NCI-H774 (cell line): ENCODE data around the gene GPI.
"Not testable (repeated sequence)": the region's sequence is repeated elsewhere in the genome, so short reads cannot be mapped to it uniquely, and the experiment has no call there.

ENCODE experiments used
- DNase-seq: peaks from one replicate; lab custom pipeline; 2025; lab: John Stamatoyannopoulos, UW

GPI gene

GRCh38 chr19:34364830-34365462 lies at the start of gene GPI:
GPI (plus strand) TSS chr19:34365196; CDS start chr19:34365267, 71 bp downstream.
- DNase-seq = peak; percentile 71

- no peak for DNase-seq
Observed at GRCh38 chr19:34316247-34316646, 48.7 kb upstream of the GPI start.

GRCh38 chr19:34316741-34317301 lies 48.2 kb upstream of the GPI start:
- DNase-seq = no peak

DNA sequence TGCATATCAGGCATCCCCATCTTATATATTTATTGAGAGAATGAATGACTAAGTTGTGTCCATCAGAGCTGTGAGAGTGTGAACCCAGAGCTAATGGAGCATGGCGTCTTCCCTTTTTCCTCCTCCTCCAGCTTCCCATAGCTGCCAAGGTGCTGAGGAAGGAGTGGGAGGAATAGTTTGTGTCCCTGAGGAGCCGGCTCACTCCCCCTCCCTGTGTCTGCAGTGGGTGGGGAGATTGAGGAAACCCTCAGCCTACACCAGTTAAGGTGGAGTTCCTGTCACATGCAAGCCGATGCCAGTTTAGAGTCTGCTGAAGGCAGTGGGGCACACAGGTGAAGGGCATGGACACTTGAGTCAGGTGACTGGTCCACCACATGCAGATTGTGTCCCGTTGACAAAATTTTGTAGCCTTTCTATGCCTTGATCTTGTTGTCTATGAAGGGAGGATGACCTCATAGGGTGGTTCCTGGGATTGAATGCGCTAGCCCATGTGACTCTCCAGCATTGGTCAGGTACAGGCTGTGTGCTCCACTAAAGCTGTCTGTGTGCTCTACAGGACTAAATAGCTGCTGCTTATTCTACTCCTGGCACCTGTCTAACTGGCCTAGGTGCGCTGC lies 47.6 kb upstream of the GPI start:
- DNase-seq = no peak

DNA sequence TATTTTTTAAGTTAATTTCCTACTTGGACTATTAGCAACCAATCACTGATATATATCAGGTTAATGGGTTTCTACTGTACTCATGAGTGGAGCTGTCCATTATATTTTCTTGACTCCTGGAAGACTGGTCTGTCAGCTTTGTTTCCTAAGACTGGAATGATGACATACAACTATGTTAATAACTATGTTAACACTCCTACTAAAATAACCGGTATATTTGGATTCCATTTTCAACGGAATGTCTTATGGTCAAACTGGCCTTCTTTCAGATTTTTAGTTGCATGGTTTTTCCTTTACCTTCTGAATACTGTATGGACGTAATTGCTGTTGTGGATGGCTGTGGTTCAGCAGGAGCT lies 45.8 kb upstream of the GPI start:
- no peak for DNase-seq

GRCh38 chr19:34319785-34320184 lies 45.2 kb upstream of the GPI start:
- DNase-seq = no peak

DNA sequence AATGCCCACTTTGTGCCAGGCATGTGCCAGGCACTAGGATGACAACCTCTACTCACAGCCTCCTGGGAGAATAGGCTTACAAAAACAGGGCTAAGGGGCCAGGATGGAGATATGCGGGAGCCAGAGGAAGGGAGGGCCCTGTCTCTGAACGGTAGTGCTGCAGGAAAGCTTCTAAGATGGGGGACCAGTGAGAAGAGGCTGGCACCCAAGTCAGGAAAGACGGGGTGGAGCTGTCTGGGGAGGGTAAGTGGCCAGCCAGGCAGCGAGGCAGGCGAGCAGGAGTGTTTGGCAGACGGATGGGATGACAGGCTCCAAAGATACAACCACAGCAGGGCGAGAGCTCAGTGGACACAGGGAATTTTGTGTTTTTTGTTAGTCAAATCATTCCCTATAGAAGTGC lies 44.7 kb upstream of the GPI start:
- DNase-seq = no peak

DNA sequence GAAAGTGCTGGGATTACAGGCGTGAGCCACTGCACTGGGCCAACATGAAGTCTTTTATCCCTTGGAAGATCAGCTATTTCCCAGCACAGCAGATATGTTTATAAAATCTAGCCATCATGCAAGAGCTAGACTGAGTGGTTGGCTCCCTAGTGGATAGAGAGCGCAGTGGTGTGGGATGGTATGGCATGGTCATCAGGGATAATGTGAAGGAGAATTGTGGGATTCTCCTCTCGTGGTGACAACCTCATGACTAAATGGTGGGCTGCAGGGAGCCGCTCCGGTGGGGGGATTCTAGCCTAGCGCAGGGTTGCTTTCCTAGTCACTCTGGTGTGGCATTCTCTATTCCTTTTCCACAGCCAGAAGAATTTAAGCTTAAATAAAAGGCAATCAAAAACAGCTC lies 43.3 kb upstream of the GPI start:
- DNase-seq = no peak

- DNase-seq = no peak
Observed at GRCh38 chr19:34323433-34324204, 41.4 kb upstream of the GPI start.

DNA sequence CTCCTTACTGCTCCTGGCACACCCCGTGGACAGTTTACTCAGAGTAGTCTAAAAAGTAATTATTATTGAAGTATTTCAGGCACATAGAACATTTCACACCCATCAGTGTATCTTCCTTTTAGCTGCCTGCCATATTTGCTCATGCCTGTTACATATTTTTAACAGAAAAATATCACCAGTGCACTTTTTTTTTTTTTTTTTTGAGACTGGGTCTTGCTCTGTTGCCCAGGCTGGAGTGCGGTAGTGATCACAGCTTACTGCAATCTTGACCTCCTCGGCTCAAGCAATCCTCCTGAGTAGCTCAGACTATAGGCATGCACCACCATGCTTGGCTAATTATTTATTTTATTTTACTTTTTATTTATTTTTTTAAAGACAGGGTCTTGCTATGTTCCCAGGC lies 40.7 kb upstream of the GPI start:
- DNase-seq = no peak

DNA sequence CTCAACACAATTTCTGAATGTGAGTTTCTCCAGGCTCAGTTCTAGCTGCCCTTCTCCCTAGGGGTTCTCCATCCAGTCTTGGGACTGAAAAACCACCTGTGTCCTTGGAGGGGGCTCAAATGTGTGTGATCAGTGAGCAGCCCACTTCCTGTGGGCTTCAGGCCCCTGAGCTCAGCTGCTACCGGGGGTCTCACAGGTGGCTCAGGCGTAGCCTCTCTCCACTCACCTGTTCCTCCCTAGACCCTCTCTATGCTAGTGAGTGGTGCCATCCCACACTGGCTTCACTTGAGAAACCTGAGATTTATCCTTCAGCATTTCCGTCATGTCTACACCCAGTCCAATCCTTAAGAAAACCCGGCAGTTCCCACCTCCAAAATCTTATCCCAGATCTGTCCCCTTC lies 39.8 kb upstream of the GPI start:
- DNase-seq = no peak

DNA sequence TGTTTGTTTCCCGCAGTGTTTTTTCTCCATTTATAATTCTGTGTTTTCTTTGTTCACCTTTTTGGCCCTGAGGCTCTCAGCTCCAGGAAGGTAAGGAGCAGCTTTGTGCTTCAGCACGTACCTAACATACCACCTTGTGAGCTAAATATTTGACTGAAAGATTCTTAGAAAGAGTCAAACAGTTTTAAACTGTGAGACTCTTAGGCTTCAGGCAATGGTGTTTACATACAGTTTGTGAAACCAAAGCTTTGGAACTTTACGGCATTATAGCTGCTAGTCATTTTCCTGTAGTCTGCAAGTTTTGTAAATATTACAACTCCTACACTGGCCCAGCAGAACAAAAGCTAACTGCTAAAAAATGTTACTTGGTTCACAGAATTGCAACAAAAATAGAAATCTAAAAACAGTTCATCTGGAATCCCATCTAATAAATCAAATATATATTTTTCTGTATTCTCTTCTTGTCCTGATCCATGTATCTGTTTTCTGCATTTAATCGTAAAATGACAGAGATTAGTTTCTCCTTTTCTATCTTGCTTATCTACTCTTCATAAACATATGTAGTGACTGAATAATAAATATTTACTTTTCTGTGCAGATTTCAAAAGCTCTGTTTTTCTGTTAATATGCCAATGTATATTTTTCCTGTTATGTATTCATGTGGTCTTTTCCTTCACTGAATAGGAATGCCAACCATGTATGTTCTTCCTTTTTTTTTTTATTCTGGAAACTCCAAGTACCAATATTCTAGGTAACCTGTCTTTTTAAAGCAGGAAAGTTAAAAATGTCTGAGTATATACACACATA lies 38.8 kb upstream of the GPI start:
- DNase-seq = no peak

DNA sequence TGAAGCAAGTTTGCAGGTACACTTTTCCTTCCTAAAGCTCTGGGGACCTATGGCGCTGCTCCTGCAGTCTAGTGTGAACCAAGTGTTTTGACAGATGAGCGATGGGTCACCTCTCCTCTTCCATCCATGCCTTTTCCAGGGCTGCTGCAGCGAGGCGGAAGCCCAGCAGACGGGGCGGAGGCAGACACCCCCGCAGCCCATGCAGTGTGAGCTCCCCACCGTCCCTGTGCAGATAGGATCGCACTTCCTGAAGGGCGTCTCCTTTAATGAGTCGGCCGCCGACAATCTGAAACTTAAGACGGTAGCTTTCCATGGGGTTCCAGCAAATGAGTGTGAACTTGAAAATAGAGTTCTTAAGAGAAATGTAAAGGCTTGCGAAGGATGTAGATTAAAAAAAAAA lies 37.1 kb upstream of the GPI start:
- no peak for DNase-seq

- no peak for DNase-seq
Observed at GRCh38 chr19:34328982-34329381, 36.0 kb upstream of the GPI start.

GRCh38 chr19:34330116-34330515 lies 34.9 kb upstream of the GPI start:
- DNase-seq = no peak

GRCh38 chr19:34330596-34330995 lies 34.4 kb upstream of the GPI start:
- not testable (repeated sequence) for DNase-seq

- not testable (repeated sequence) for DNase-seq
Observed at GRCh38 chr19:34331596-34331995, 33.4 kb upstream of the GPI start.

GRCh38 chr19:34332027-34332760 lies 32.8 kb upstream of the GPI start:
- no peak for DNase-seq

DNA sequence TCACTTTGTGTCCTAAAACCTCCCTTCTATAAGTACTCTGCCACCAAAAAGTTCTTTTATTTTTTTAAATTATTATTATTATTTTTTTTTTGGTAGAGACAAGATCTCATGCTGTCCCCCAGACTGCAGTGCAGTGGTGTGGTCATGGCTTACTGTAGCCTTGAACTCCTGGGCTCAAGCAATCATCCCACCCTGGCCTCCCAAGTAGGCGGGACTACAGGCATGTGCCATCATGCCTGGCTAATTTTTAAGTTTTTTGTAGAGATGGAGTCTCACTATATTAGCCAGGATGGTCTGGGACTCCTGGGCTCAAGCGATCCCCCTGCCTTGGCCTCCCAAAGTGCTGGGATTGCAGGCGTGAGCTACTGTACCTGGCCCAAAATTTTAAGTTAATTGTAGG lies 29.1 kb upstream of the GPI start:
- no peak for DNase-seq

DNA sequence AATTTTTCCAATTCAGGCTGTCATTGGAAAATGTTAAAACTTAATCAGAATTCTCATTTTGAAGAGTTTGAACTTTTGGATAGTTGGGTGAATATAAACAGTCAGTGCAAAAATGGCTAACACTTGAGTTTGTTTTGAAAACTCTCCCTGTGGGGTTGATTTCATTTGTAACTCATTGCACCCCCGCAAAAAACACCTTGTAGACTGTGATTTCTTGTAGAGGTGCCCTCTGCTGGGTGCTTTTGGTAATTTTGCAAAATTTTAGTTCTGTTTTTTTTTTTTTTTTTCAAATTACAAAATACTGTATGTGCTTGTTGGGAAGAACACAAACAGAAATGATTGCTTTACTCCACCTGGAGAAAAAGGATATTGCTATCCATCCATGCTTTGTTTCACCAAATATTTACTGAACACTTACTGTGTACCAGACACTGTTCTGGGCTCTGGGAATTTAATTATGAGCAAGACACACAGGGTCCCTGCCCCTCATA lies 28.2 kb upstream of the GPI start:
- no peak for DNase-seq

GRCh38 chr19:34337739-34338138 lies 27.3 kb upstream of the GPI start:
- no peak for DNase-seq
